HepG2 (cell line): ENCODE data around the gene ALKBH2. TPM values are rescaled to one million over a fixed set of nuclear protein-coding genes. Genes with fewer than 3 reads are reported as not detected.
A peak's percentile ranks its signal among the peaks of the same experiment; 100 is the strongest.

Experiments
- AHR ChIP-seq: IDR thresholded peaks from 2 replicates; pipeline ENCODE4 v1.6.1; 2018; ENCODE audit warnings: missing genetic modification reagents, missing compliant biosample characterization
- ATF1 ChIP-seq: IDR thresholded peaks from 2 replicates; pipeline ENCODE4 v1.6.1; 2016; ENCODE audit warnings: mild to moderate bottlenecking, control low read depth
- DNMT3B ChIP-seq: conservative IDR thresholded peaks from 2 replicates; pipeline ENCODE4 v1.6.1; 2016; ENCODE audit warnings: missing biosample characterization, control low read depth
- HMG20A ChIP-seq: IDR thresholded peaks from 2 replicates; pipeline ENCODE4 v1.6.1; 2016; ENCODE audit warnings: borderline replicate concordance
- MED13 ChIP-seq: sonication (generic); formaldehyde crosslinking; IDR thresholded peaks from 2 replicates; pipeline ENCODE4 v1.5.0; 2020; ENCODE audit warnings: missing genetic modification reagents
- NAIF1 ChIP-seq: sonication (generic); formaldehyde crosslinking; IDR thresholded peaks from 2 replicates; pipeline ENCODE4 v1.5.0; 2020; ENCODE audit warnings: mild to moderate bottlenecking, missing genetic modification reagents, borderline replicate concordance
- NCOA2 ChIP-seq: sonication (generic); formaldehyde crosslinking; IDR thresholded peaks from 2 replicates; pipeline ENCODE4 v1.8.0; 2022; ENCODE audit warnings: inconsistent platforms
- NPAS2 ChIP-seq: sonication (generic); formaldehyde crosslinking; IDR thresholded peaks from 2 replicates; pipeline ENCODE4 v1.8.0; 2022; ENCODE audit warnings: mild to moderate bottlenecking, missing genetic modification reagents, borderline replicate concordance
- POLR2AphosphoS2 ChIP-seq: IDR thresholded peaks from 2 replicates; pipeline ENCODE4 v1.6.1; 2011; ENCODE audit warnings: low read depth, low read length, improper control_type of control experiment
- RNF2 ChIP-seq: fragments of 450-650 bp; conservative IDR thresholded peaks from 2 replicates; pipeline ENCODE4 v1.6.1; 2016; ENCODE audit warnings: low read depth
- U2AF1 ChIP-seq: fragments of 200-400 bp; formaldehyde crosslinking; optimal IDR thresholded peaks from 2 replicates; pipeline ENCODE3; 2017; ENCODE audit warnings: mild to moderate bottlenecking, low read depth, low read length
- ZFP36L2 ChIP-seq: sonication (generic); formaldehyde crosslinking; IDR thresholded peaks from 2 replicates; pipeline ENCODE4 v1.4.0; 2020; ENCODE audit warnings: missing genetic modification reagents
- ZNF263 ChIP-seq: sonication (generic); formaldehyde crosslinking; IDR thresholded peaks from 2 replicates; pipeline ENCODE4 v1.4.0; 2020; ENCODE audit warnings: missing genetic modification reagents
- ZNF556 ChIP-seq: sonication (generic); formaldehyde crosslinking; IDR thresholded peaks from 2 replicates; pipeline ENCODE4 v1.4.0; 2020; ENCODE audit warnings: mild to moderate bottlenecking, missing genetic modification reagents, borderline replicate concordance
- ZNF792 ChIP-seq: IDR thresholded peaks from 2 replicates; pipeline ENCODE4 v1.6.1; 2016
- polyA plus RNA-seq, 8 experiments: library from polyadenylated mRNA; depleted of rRNA in 3 of 8; stranded (reverse) in 7 of 8; unstranded in 1 of 8; fragments of >200 nt; fragmentation: Illumina TruSeq in 4 of 8; extraction: Trizol in 4 of 8; gene quantifications; 2 replicates each; pipeline versions ENCODE4 v1.2.1 to v1.2.3, GENCODE V29; 2011 to 2016; ENCODE audit warnings: low read depth in 4 of 8, missing spikeins in 1 of 8, mixed read lengths in 1 of 8; ENCODE audit not compliant: insufficient read depth in 1 of 8
- total RNA-seq, 5 experiments: library from RNA; depleted of rRNA; stranded (reverse); fragments of >200 nt; fragmentation: Illumina TruSeq; extraction: Trizol; gene quantifications; 2 replicates each; pipeline ENCODE4 v1.2.3, GENCODE V29; 2016; ENCODE audit warnings: low read depth in 1 of 5
- TF ChIP-seq, protein P1 (sequence below): IDR thresholded peaks from 2 replicates; pipeline ENCODE4 v1.6.1; 2018; ENCODE audit warnings: missing genetic modification reagents
- TF ChIP-seq, protein P2 (sequence below): sonication (generic); formaldehyde crosslinking; IDR thresholded peaks from 2 replicates; pipeline ENCODE4 v1.9.0; 2022; ENCODE audit warnings: low read depth, missing genetic modification reagents
- TF ChIP-seq, protein P3 (sequence below): sonication (generic); formaldehyde crosslinking; IDR thresholded peaks from 2 replicates; pipeline ENCODE4 v1.5.0; 2020; ENCODE audit warnings: mild to moderate bottlenecking, missing genetic modification reagents, borderline replicate concordance
- TF ChIP-seq, protein P4 (sequence below): sonication (generic); formaldehyde crosslinking; IDR thresholded peaks from 2 replicates; pipeline ENCODE4 v1.4.0; 2020; ENCODE audit warnings: missing genetic modification reagents, borderline replicate concordance
- TF ChIP-seq, protein P5 (sequence below): sonication (generic); formaldehyde crosslinking; IDR thresholded peaks from 2 replicates; pipeline ENCODE4 v1.4.0; 2020; ENCODE audit warnings: low read depth, mild to moderate bottlenecking, missing genetic modification reagents

ALKBH2 gene
- total and polyA plus RNA-seq, 2 of the 13 experiments (the other 11 are each of a cell fraction or from before 2014, with no cell fraction given): 21.0 to 40.5 TPM

DNA sequence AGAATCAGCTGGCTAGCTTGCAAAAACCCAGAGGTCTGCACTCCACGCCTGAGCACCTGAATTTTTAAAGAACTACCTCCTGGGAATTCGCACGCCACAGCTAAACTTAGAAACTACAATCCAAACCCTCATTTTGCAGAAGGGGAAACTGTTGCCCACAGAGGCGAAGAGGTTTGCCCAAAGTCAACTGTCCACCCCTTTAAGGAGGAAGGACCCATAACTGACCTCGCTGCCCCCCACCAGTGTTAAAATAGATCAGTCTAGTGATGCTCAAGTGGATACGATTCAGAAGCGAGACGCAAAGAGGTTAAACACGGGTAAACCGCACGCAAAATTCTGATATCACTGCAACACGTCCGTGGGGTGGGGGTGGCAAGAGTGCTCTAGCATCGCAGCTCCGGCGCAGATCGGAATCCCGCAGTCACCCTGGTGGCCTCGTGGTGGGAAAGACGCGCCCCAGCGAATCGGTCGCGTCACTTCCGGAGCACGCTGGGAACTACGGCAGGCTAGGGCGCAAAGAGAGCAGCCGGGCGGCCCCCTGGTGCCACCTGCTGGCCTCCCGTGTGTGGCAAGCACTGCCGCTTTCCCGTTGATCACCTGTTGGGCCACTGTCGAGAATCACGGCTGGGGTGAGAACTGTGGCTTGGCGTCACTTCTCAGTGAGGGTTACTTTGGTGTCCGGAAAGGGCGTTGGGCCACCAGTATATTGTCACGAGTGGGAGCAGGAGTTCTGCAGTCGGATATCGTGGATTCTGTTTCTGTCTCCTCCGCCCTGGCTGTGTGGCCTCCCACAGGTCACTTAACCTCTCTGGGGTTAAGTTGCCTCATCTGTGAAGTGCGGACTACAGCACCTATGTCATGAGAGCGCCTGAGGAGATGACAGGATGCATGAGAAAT lies at the start of gene ALKBH2 (continued):
- TF ChIP-seq NAIF1: peak; percentile 95
- peak; percentile 56; the same call in 1 of the 2 replicates for TF ChIP-seq MED13
- no peak; the same call in 1 of the 2 replicates for TF ChIP-seq HMG20A (CRISPR knock-in tag)
- peak; percentile 95 for TF ChIP-seq RNF2
- peak; percentile 83 for TF ChIP-seq U2AF1
- TF ChIP-seq NPAS2: no peak
- no peak for TF ChIP-seq POLR2AphosphoS2
- 0 out of 2 replicates have a peak, but pooled peaks have one; percentile 29 for TF ChIP-seq ZFP36L2 (CRISPR knock-in tag)
- TF ChIP-seq, protein P1, sequence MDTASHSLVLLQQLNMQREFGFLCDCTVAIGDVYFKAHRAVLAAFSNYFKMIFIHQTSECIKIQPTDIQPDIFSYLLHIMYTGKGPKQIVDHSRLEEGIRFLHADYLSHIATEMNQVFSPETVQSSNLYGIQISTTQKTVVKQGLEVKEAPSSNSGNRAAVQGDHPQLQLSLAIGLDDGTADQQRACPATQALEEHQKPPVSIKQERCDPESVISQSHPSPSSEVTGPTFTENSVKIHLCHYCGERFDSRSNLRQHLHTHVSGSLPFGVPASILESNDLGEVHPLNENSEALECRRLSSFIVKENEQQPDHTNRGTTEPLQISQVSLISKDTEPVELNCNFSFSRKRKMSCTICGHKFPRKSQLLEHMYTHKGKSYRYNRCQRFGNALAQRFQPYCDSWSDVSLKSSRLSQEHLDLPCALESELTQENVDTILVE (CRISPR knock-in tag): peak; percentile 91
- TF ChIP-seq ZNF263: peak; percentile 47; the same call in 1 of the 2 replicates
- TF ChIP-seq DNMT3B (CRISPR knock-in tag): no peak
- peak; percentile 68; the same call in 1 of the 2 replicates for TF ChIP-seq ZNF556 (CRISPR knock-in tag)
- no peak; the same call in 1 of the 2 replicates for TF ChIP-seq AHR (CRISPR knock-in tag)
- TF ChIP-seq, protein P2, sequence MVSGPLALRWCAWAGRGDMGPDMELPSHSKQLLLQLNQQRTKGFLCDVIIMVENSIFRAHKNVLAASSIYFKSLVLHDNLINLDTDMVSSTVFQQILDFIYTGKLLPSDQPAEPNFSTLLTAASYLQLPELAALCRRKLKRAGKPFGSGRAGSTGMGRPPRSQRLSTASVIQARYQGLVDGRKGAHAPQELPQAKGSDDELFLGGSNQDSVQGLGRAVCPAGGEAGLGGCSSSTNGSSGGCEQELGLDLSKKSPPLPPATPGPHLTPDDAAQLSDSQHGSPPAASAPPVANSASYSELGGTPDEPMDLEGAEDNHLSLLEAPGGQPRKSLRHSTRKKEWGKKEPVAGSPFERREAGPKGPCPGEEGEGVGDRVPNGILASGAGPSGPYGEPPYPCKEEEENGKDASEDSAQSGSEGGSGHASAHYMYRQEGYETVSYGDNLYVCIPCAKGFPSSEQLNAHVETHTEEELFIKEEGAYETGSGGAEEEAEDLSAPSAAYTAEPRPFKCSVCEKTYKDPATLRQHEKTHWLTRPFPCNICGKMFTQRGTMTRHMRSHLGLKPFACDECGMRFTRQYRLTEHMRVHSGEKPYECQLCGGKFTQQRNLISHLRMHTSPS (CRISPR knock-in tag): no peak
- TF ChIP-seq, protein P3, sequence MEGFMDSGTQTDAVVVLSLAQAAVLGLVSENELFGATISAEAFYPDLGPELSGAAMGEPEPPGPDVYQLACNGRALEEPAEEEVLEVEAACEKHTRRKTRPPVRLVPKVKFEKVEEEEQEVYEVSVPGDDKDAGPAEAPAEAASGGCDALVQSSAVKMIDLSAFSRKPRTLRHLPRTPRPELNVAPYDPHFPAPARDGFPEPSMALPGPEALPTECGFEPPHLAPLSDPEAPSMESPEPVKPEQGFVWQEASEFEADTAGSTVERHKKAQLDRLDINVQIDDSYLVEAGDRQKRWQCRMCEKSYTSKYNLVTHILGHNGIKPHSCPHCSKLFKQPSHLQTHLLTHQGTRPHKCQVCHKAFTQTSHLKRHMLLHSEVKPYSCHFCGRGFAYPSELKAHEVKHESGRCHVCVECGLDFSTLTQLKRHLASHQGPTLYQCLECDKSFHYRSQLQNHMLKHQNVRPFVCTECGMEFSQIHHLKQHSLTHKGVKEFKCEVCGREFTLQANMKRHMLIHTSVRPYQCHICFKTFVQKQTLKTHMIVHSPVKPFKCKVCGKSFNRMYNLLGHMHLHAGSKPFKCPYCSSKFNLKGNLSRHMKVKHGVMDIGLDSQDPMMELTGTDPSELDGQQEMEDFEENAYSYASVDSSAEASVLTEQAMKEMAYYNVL (CRISPR knock-in tag): peak; percentile 82; the same call in 1 of the 2 replicates
- TF ChIP-seq, protein P4, sequence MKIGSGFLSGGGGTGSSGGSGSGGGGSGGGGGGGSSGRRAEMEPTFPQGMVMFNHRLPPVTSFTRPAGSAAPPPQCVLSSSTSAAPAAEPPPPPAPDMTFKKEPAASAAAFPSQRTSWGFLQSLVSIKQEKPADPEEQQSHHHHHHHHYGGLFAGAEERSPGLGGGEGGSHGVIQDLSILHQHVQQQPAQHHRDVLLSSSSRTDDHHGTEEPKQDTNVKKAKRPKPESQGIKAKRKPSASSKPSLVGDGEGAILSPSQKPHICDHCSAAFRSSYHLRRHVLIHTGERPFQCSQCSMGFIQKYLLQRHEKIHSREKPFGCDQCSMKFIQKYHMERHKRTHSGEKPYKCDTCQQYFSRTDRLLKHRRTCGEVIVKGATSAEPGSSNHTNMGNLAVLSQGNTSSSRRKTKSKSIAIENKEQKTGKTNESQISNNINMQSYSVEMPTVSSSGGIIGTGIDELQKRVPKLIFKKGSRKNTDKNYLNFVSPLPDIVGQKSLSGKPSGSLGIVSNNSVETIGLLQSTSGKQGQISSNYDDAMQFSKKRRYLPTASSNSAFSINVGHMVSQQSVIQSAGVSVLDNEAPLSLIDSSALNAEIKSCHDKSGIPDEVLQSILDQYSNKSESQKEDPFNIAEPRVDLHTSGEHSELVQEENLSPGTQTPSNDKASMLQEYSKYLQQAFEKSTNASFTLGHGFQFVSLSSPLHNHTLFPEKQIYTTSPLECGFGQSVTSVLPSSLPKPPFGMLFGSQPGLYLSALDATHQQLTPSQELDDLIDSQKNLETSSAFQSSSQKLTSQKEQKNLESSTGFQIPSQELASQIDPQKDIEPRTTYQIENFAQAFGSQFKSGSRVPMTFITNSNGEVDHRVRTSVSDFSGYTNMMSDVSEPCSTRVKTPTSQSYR (CRISPR knock-in tag): peak; percentile 71; the same call in 1 of the 2 replicates
- TF ChIP-seq, protein P5, sequence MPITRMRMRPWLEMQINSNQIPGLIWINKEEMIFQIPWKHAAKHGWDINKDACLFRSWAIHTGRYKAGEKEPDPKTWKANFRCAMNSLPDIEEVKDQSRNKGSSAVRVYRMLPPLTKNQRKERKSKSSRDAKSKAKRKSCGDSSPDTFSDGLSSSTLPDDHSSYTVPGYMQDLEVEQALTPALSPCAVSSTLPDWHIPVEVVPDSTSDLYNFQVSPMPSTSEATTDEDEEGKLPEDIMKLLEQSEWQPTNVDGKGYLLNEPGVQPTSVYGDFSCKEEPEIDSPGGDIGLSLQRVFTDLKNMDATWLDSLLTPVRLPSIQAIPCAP (CRISPR knock-in tag): 0 out of 2 replicates have a peak, but pooled peaks have one; percentile 74
- peak; percentile 96 for TF ChIP-seq ZNF792 (CRISPR knock-in tag)
- TF ChIP-seq NCOA2: peak; percentile 69
- TF ChIP-seq ATF1 (CRISPR knock-in tag): peak; percentile 92
